GM23338 (cell line): ENCODE measurements around the gene GBE1. TPM values are rescaled to one million over a fixed set of nuclear protein-coding genes. Genes with fewer than 3 reads are reported as not detected.

Source experiments
- ATAC-seq: fragments of 200-7000 bp; cut with Tn5 transposase; 3 replicates; pipeline ENCODE4 v1.9.1; 2020
- DNase-seq: peaks from one replicate; pipeline ENCODE4 v3.0.0-alpha.2; 2015; ENCODE audit warnings: low spot score
- H2AFZ ChIP-seq: fragments of 200-600 bp; sonication (generic); 2 replicates; pipeline ENCODE4 v1.8.0; 2016; ENCODE audit warnings: antibody characterized with exemption, mild to moderate bottlenecking, moderate library complexity
- H3F3A ChIP-seq: fragments of 200-600 bp; sonication (generic); replicated peaks from 2 replicates; pipeline ENCODE4 v1.8.0; 2017; ENCODE audit warnings: antibody characterized with exemption, mixed run types, low read depth
- H3K27ac ChIP-seq: fragments of 200-600 bp; sonication (generic); 2 replicates; pipeline ENCODE4 v1.6.1; 2016; ENCODE audit warnings: low read depth
- H3K27me3 ChIP-seq: fragments of 200-600 bp; sonication (generic); 2 replicates; pipeline ENCODE4 v1.8.0; 2016; ENCODE audit warnings: mild to moderate bottlenecking, mixed run types, moderate library complexity; ENCODE audit not compliant: insufficient read depth
- H3K36me3 ChIP-seq: fragments of 200-600 bp; sonication (generic); 2 replicates; pipeline ENCODE4 v1.8.0; 2016; ENCODE audit warnings: mild to moderate bottlenecking; ENCODE audit not compliant: insufficient read depth
- H3K4me1 ChIP-seq: fragments of 200-600 bp; sonication (generic); 2 replicates; pipeline ENCODE4 v1.8.0; 2016; ENCODE audit warnings: mild to moderate bottlenecking, moderate library complexity; ENCODE audit not compliant: insufficient read depth
- H3K4me2 ChIP-seq: fragments of 200-600 bp; sonication (generic); 2 replicates; pipeline ENCODE4 v1.7.1; 2017; ENCODE audit warnings: mixed run types
- H3K4me3 ChIP-seq: fragments of 200-600 bp; sonication (generic); 2 replicates; pipeline ENCODE4 v1.6.1; 2016; ENCODE audit warnings: mixed run types
- H3K79me2 ChIP-seq: fragments of 200-600 bp; sonication (generic); replicated peaks from 2 replicates; pipeline ENCODE4 v1.8.0; 2017; ENCODE audit warnings: mild to moderate bottlenecking; ENCODE audit not compliant: insufficient read depth
- H3K9me2 ChIP-seq: fragments of 200-600 bp; sonication (generic); 2 replicates; pipeline ENCODE4 v1.8.0; 2017; ENCODE audit not compliant: insufficient read depth
- H4K20me1 ChIP-seq: fragments of 200-600 bp; sonication (generic); replicated peaks from 2 replicates; pipeline ENCODE4 v1.8.0; 2017; ENCODE audit warnings: mild to moderate bottlenecking; ENCODE audit not compliant: insufficient read depth
- H3K27ac Mint-ChIP-seq: 2 replicates; pipeline ENCODE4 v1.8.0; 2020; ENCODE audit warnings: inconsistent platforms, mild to moderate bottlenecking, moderate library complexity, mixed read lengths
- H3K27me3 Mint-ChIP-seq: 3 replicates; pipeline ENCODE4 v1.8.0; 2022; ENCODE audit warnings: low read depth, mild to moderate bottlenecking, moderate library complexity, mixed read lengths, inconsistent platforms; ENCODE audit not compliant: insufficient read depth, poor library complexity
- H3K36me3 Mint-ChIP-seq: 3 replicates; pipeline ENCODE4 v1.8.0; 2021; ENCODE audit warnings: low read depth, mild to moderate bottlenecking, inconsistent platforms, moderate library complexity, mixed read lengths
- H3K4me1 Mint-ChIP-seq: 3 replicates; pipeline ENCODE4 v1.8.0; 2020; ENCODE audit warnings: mild to moderate bottlenecking, inconsistent platforms, mixed read lengths
- H3K4me3 Mint-ChIP-seq: 3 replicates; pipeline ENCODE4 v1.8.0; 2021; ENCODE audit warnings: moderate library complexity, mild to moderate bottlenecking, inconsistent platforms, mixed read lengths
- H3K9me3 Mint-ChIP-seq: 3 replicates; pipeline ENCODE4 v1.8.0; 2020; ENCODE audit warnings: moderate library complexity, mild to moderate bottlenecking, inconsistent platforms, mixed read lengths
- CREB1 ChIP-seq: fragments of 250-450 bp; sonication (Bioruptor Pico); IDR thresholded peaks from 2 replicates; pipeline ENCODE4 v1.5.0; 2020; ENCODE audit warnings: low read depth, mild to moderate bottlenecking, moderate library complexity
- CTCF ChIP-seq, 2 experiments: fragments of 200-600 bp in 1 of 2; sonication (generic) in 1 of 2; conservative IDR thresholded peaks; 2 replicates each; pipeline versions ENCODE4 v1.5.1 to v1.6.1; 2016 to 2017; ENCODE audit warnings: antibody characterized with exemption in 2 of 2, low read depth in 2 of 2, mild to moderate bottlenecking in 2 of 2, moderate library complexity in 1 of 2
- ETS1 ChIP-seq: IDR thresholded peaks from 2 replicates; pipeline ENCODE4 v1.6.1; 2016; ENCODE audit warnings: antibody characterized with exemption
- EZH2 ChIP-seq: fragments of 200-600 bp; sonication (generic); IDR thresholded peaks from one replicate; pipeline ENCODE4 v1.8.0; 2017; ENCODE audit warnings: antibody characterized with exemption, mild to moderate bottlenecking, low read depth; ENCODE audit not compliant: unreplicated experiment
- ZNF331 ChIP-seq: fragments of 250-450 bp; sonication (Bioruptor Pico); IDR thresholded peaks from 2 replicates; pipeline ENCODE4 v1.5.0; 2020; ENCODE audit warnings: low read depth, mild to moderate bottlenecking, moderate library complexity
- ZNF462 ChIP-seq: fragments of 250-450 bp; sonication (Bioruptor Pico); IDR thresholded peaks from 2 replicates; pipeline ENCODE4 v1.5.0; 2020; ENCODE audit warnings: mild to moderate bottlenecking, moderate library complexity
- polyA plus RNA-seq: library from polyadenylated mRNA; unstranded; fragments of >200 nt; fragmentation: Nextera tagmentation; extraction: Ambion mirVana; gene quantifications from 2 replicates; pipeline ENCODE4 v1.2.1, GENCODE V29; 2016
- total RNA-seq: library from RNA; depleted of rRNA; stranded (reverse); fragments of >200 nt; shearing (Covaris generic); gene quantifications from 2 replicates; pipeline ENCODE4 v1.2.3, GENCODE V29; 2014

Gene GBE1
- total and polyA plus RNA-seq, 2 experiments from 2014 or later: 6.4 to 12.2 TPM

- H3K27ac Mint-ChIP-seq: no peak overlapping the region
- Histone ChIP-seq H3K4me1 (no peaks in the 10 kb centered on the region), H3K4me3 (no peak overlapping the region), H3K27me3 (no peaks in the 10 kb centered on the region), H3K9me2 (no peaks in the 10 kb centered on the region), H3K36me3 (no peaks in the 10 kb centered on the region), H3K4me2 (no peak overlapping the region), H3K27ac (no peak overlapping the region), H2AFZ (no peak overlapping the region), H4K20me1 (no peaks in the 10 kb centered on the region; the same call in 1 of the 2 replicates), H3K79me2 (no peaks in the 10 kb centered on the region), H3F3A (no peaks in the 10 kb centered on the region)
- H3K36me3 Mint-ChIP-seq: 0 out of 3 replicates have a peak, but pooled peaks cover 4% of the 10 kb centered on the region
- no peaks in the 10 kb centered on the region; the same call in 2 of the 3 replicates for H3K9me3 Mint-ChIP-seq
- no peak for DNase-seq
- TF ChIP-seq CTCF (conservative IDR thresholded peaks at IDR 0.05; ENCODE audit: low read depth in 2 of 2) (no peak), EZH2 (no peak), ZNF462 (CRISPR knock-in tag) (no peak), CREB1 (no peak), ETS1 (no peak), ZNF331 (CRISPR knock-in tag) (no peak)
- no peak for ATAC-seq
- no peak overlapping the region for H3K4me3 Mint-ChIP-seq
- no peaks in the 10 kb centered on the region for H3K27me3 Mint-ChIP-seq
- no peaks in the 10 kb centered on the region for H3K4me1 Mint-ChIP-seq
Measured at GRCh38 chr3:81565041-81565440, 196.4 kb downstream of the GBE1 start.
